ENCODE measurements around the gene RUNX2.

The RUNX2 gene

DNA sequence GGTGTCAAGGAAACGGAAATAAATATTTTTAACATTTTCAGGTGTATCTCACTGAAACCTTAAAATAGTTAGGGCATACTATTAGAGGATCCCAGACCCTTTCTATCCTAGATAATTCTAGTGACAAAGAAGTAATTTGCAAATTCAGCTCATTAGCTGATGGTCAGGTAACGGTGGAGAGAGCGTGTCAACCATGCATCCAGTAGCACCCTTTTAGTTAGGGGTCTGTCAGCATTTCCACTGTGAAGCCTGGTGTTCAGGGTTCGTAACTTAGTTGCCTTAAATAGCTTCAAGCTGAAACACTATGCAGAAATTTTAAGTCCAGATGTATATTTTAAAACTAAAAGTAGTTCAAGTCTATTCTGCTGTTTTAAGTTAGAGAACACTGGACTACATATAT is 98.1 kb downstream of the RUNX2 start:
- Histone ChIP-seq H3K9ac (peak overlapping the region; percentile 99), H3K4me2 (peak overlapping the region; percentile 97), H3K4me1 (ENCODE audit: low read depth, poor library complexity, severe bottlenecking) (peaks cover 49% of the 10 kb centered on the region), H4K20me1 (ENCODE audit: insufficient read depth) (no peaks in the 10 kb centered on the region), H3K79me2 (ENCODE audit: insufficient read depth, low read depth) (peaks cover 98% of the 10 kb centered on the region), H3K4me3 (IDR thresholded peaks at IDR 0.05; ENCODE audit: insufficient read depth, low read depth, low read length) (no peak overlapping the region), H3K27me3 (ENCODE audit: insufficient read depth, low read depth) (no peaks in the 10 kb centered on the region), H3K27ac (peak overlapping the region; percentile 95), H3K36me3 (ENCODE audit: insufficient read depth) (peaks cover 10% of the 10 kb centered on the region; the same call in 1 of the 2 replicates), H2AFZ (ENCODE audit: low read depth) (no peak overlapping the region)
- TF ChIP-seq CTCF (conservative IDR thresholded peaks at IDR 0.05; ENCODE audit: low read depth, low read length), result no peak

- peaks cover 100% of the 10 kb centered on the region for H3K79me2 ChIP-seq (ENCODE audit: insufficient read depth, low read depth)
- no peak overlapping the region for H3K4me3 ChIP-seq (IDR thresholded peaks at IDR 0.05; ENCODE audit: insufficient read depth, low read depth, low read length)
- no peaks in the 10 kb centered on the region for H3K27me3 ChIP-seq (ENCODE audit: insufficient read depth, low read depth)
- H4K20me1 ChIP-seq (ENCODE audit: insufficient read depth), result no peaks in the 10 kb centered on the region
- peaks cover 10% of the 10 kb centered on the region; the same call in 1 of the 2 replicates for H3K36me3 ChIP-seq (ENCODE audit: insufficient read depth)
- no peak for TF ChIP-seq CTCF (conservative IDR thresholded peaks at IDR 0.05; ENCODE audit: low read depth, low read length)
- H2AFZ ChIP-seq (ENCODE audit: low read depth), result no peak overlapping the region
- H3K4me2 ChIP-seq, result peak overlapping the region; percentile 97
- peaks cover 64% of the 10 kb centered on the region for H3K4me1 ChIP-seq (ENCODE audit: low read depth, poor library complexity, severe bottlenecking)
- peak overlapping the region; percentile 95 for H3K27ac ChIP-seq
- H3K9ac ChIP-seq, result peak overlapping the region; percentile 99
These were observed 99.6 kb downstream of the RUNX2 start for GRCh38 chr6:45427726-45428125.

- TF ChIP-seq CTCF (conservative IDR thresholded peaks at IDR 0.05; ENCODE audit: low read depth, low read length), result no peak
- H3K27me3 ChIP-seq (ENCODE audit: insufficient read depth, low read depth), result no peaks in the 10 kb centered on the region
- H2AFZ ChIP-seq (ENCODE audit: low read depth), result no peak overlapping the region
- H3K79me2 ChIP-seq (ENCODE audit: insufficient read depth, low read depth), result peaks cover 100% of the 10 kb centered on the region
- peaks cover 9% of the 10 kb centered on the region; the same call in 1 of the 2 replicates for H3K36me3 ChIP-seq (ENCODE audit: insufficient read depth)
- H4K20me1 ChIP-seq (ENCODE audit: insufficient read depth), result no peaks in the 10 kb centered on the region
- peak overlapping the region; percentile 95 for H3K27ac ChIP-seq
- peak overlapping the region; percentile 97 for H3K4me2 ChIP-seq
- peaks cover 74% of the 10 kb centered on the region for H3K4me1 ChIP-seq (ENCODE audit: low read depth, poor library complexity, severe bottlenecking)
- peak overlapping the region; percentile 99 for H3K9ac ChIP-seq
- no peak overlapping the region for H3K4me3 ChIP-seq (IDR thresholded peaks at IDR 0.05; ENCODE audit: insufficient read depth, low read depth, low read length)
These were observed 100.6 kb downstream of the RUNX2 start for GRCh38 chr6:45428727-45429126.

DNA sequence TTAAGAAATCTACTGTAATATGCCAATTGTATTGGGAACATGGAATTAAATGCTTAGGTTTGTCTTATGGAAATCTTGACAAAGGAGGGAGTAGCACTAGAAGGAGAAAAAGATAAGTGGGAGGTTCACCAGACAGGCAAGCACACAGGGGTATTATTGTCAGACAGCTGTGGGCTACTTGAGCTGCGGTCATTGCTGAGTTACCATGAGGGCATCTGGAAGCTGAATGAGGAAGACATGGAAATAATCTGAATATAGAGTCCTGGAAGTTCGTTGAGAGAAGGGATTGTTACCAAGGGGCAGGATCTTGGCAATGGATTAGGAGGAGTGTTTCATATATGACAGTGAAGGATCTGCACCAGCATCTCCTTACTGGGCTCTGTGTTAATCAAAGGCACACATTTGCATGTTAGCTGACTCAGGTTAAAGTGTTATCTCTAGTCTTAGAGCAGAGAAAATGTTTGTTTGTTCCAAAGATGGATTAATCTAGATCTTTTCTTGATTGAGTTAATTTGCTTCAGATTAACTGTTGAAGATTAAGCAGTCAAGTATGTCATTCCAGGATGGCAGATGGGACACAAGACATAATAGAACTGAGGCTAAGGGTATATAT is 102.6 kb downstream of the RUNX2 start:
- H3K79me2 ChIP-seq (ENCODE audit: insufficient read depth, low read depth), result peaks cover 100% of the 10 kb centered on the region
- no peak overlapping the region for H3K4me3 ChIP-seq (IDR thresholded peaks at IDR 0.05; ENCODE audit: insufficient read depth, low read depth, low read length)
- peaks cover 94% of the 10 kb centered on the region for H3K4me1 ChIP-seq (ENCODE audit: low read depth, poor library complexity, severe bottlenecking)
- peak overlapping the region; percentile 97 for H3K4me2 ChIP-seq
- H3K9ac ChIP-seq, result peak overlapping the region; percentile 99
- H4K20me1 ChIP-seq (ENCODE audit: insufficient read depth), result no peaks in the 10 kb centered on the region
- H3K27me3 ChIP-seq (ENCODE audit: insufficient read depth, low read depth), result no peaks in the 10 kb centered on the region
- no peak overlapping the region for H2AFZ ChIP-seq (ENCODE audit: low read depth)
- no peaks in the 10 kb centered on the region for H3K36me3 ChIP-seq (ENCODE audit: insufficient read depth)
- peak overlapping the region; percentile 95 for H3K27ac ChIP-seq
- TF ChIP-seq CTCF (conservative IDR thresholded peaks at IDR 0.05; ENCODE audit: low read depth, low read length), result no peak
